Measurements from ENCODE around the gene SLCO3A1.

SLCO3A1 gene

GRCh38 chr15:91968610-91969009, 115.1 kb downstream of the SLCO3A1 start:
- no peak overlapping the region for H3K4me3 ChIP-seq (ENCODE audit: low read depth, low read length)
- ChIA-PET CTCF (no interaction called here), POLR2A (no interaction called here)
- no peak for DNase-seq (ENCODE audit: low read depth, low spot score)
- TF ChIP-seq CTCF (IDR thresholded peaks at IDR 0.05; ENCODE audit: insufficient read depth, low read length, missing control alignments) = no peak

- ChIA-PET POLR2A (no interaction called here), CTCF (no interaction called here)
- H3K4me3 ChIP-seq (ENCODE audit: low read depth, low read length) = no peak overlapping the region
- TF ChIP-seq CTCF (IDR thresholded peaks at IDR 0.05; ENCODE audit: insufficient read depth, low read length, missing control alignments) = no peak
- DNase-seq (ENCODE audit: low read depth, low spot score) = no peak
These were observed 116.6 kb downstream of the SLCO3A1 start for GRCh38 chr15:91970142-91970541.

GRCh38 chr15:91973481-91973880, 120.0 kb downstream of the SLCO3A1 start:
- ChIA-PET CTCF (no interaction called here), POLR2A (no interaction called here)
- no peak overlapping the region for H3K4me3 ChIP-seq (ENCODE audit: low read depth, low read length)
- no peak for TF ChIP-seq CTCF (IDR thresholded peaks at IDR 0.05; ENCODE audit: insufficient read depth, low read length, missing control alignments)
- no peak for DNase-seq (ENCODE audit: low read depth, low spot score)

- ChIA-PET CTCF (interaction anchor here (0.7 to 2.2 kb wide), 2 partner anchors 22 to 595 kb away, joined by 3 to 5 read pairs; no protein-coding TSS in a partner anchor), POLR2A (no interaction called here)
- H3K4me3 ChIP-seq (ENCODE audit: low read depth, low read length) = no peak overlapping the region
- no peak for DNase-seq (ENCODE audit: low read depth, low spot score)
- no peak for TF ChIP-seq CTCF (IDR thresholded peaks at IDR 0.05; ENCODE audit: insufficient read depth, low read length, missing control alignments)
These were observed 120.8 kb downstream of the SLCO3A1 start for GRCh38 chr15:91974321-91974720.

- no peak overlapping the region for H3K4me3 ChIP-seq (ENCODE audit: low read depth, low read length)
- ChIA-PET POLR2A (no interaction called here), CTCF (interaction anchor here (0.7 to 2.2 kb wide), 2 partner anchors 21 to 594 kb away, joined by 3 to 5 read pairs; no protein-coding TSS in a partner anchor)
- no peak for DNase-seq (ENCODE audit: low read depth, low spot score)
- no peak for TF ChIP-seq CTCF (IDR thresholded peaks at IDR 0.05; ENCODE audit: insufficient read depth, low read length, missing control alignments)
These were observed 121.9 kb downstream of the SLCO3A1 start for GRCh38 chr15:91975241-91975978.

GRCh38 chr15:91976966-91977365, 123.5 kb downstream of the SLCO3A1 start:
- no peak for TF ChIP-seq CTCF (IDR thresholded peaks at IDR 0.05; ENCODE audit: insufficient read depth, low read length, missing control alignments)
- POLR2A ChIA-PET = no interaction called here
- CTCF ChIA-PET = no interaction called here

More at GRCh38 chr15:91976966-91977365, 123.5 kb downstream of the SLCO3A1 start:
- no peak for DNase-seq (ENCODE audit: low read depth, low spot score)
- no peak overlapping the region for H3K4me3 ChIP-seq (ENCODE audit: low read depth, low read length)

Data from AG04449 (cell line).